WERI-Rb-1 (cell line): ENCODE results near the gene ZBTB7C.
"Not testable (repeated sequence)": the region's sequence is repeated elsewhere in the genome, so short reads cannot be mapped to it uniquely, and the experiment has no call there.

Experiments
- DNase-seq: peaks from one replicate; pipeline ENCODE4 v3.0.0-alpha.2; 2020
- H3K27ac ChIP-seq: fragments of 250-450 bp; sonication (Bioruptor Pico); 2 replicates; pipeline ENCODE4 v1.5.1; 2020; ENCODE audit warnings: mild to moderate bottlenecking, moderate library complexity
- H3K27me3 ChIP-seq: fragments of 250-450 bp; sonication (Bioruptor Pico); 2 replicates; pipeline ENCODE4 v1.5.1; 2021; ENCODE audit warnings: mild to moderate bottlenecking, low read depth, moderate library complexity; ENCODE audit not compliant: insufficient read depth, severe bottlenecking
- H3K36me3 ChIP-seq: fragments of 250-450 bp; sonication (Bioruptor Pico); 2 replicates; pipeline ENCODE4 v1.5.1; 2020; ENCODE audit warnings: mild to moderate bottlenecking, moderate library complexity
- H3K4me3 ChIP-seq: 2 replicates; pipeline ENCODE4 v1.5.1; 2011; ENCODE audit warnings: low read depth, mild to moderate bottlenecking, control low read depth, low read length
- H3K9me3 ChIP-seq: fragments of 250-450 bp; sonication (Bioruptor Pico); 2 replicates; pipeline ENCODE4 v1.5.1; 2021; ENCODE audit warnings: mild to moderate bottlenecking, moderate library complexity; ENCODE audit not compliant: severe bottlenecking
- TF ChIP-seq, protein P1 (sequence below): IDR thresholded peaks from 2 replicates; pipeline ENCODE4 v1.5.1; 2011; ENCODE audit warnings: low read depth, mild to moderate bottlenecking, control low read depth, inconsistent platforms, low read length

Gene ZBTB7C

DNA sequence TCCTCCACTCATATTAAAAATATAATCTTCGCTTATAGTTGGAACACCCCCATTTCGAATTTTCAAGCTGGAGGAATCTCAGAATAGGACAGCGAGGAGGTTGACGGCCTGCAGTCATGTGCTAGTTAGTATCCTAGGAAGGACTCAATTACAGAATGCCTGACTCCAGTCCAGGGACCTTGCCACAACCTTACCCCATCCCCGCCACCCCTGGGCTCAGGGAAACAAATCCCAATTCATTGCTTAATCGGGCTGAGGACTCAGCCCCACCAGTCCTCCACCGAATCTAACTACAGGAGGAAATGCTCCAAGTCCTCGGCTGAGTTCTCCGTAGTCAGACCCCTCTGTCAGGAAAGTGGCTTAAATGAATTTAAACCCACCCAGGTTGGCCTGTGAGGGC, 31.7 kb upstream of the ZBTB7C start:
- TF ChIP-seq, protein P1, sequence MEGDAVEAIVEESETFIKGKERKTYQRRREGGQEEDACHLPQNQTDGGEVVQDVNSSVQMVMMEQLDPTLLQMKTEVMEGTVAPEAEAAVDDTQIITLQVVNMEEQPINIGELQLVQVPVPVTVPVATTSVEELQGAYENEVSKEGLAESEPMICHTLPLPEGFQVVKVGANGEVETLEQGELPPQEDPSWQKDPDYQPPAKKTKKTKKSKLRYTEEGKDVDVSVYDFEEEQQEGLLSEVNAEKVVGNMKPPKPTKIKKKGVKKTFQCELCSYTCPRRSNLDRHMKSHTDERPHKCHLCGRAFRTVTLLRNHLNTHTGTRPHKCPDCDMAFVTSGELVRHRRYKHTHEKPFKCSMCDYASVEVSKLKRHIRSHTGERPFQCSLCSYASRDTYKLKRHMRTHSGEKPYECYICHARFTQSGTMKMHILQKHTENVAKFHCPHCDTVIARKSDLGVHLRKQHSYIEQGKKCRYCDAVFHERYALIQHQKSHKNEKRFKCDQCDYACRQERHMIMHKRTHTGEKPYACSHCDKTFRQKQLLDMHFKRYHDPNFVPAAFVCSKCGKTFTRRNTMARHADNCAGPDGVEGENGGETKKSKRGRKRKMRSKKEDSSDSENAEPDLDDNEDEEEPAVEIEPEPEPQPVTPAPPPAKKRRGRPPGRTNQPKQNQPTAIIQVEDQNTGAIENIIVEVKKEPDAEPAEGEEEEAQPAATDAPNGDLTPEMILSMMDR, result no peak
- no peak overlapping the region for H3K27ac ChIP-seq
- H3K4me3 ChIP-seq, result no peak overlapping the region
- no peaks in the 10 kb centered on the region for H3K36me3 ChIP-seq
- no peaks in the 10 kb centered on the region for H3K9me3 ChIP-seq
- H3K27me3 ChIP-seq, result no peaks in the 10 kb centered on the region
- DNase-seq, result no peak

DNA sequence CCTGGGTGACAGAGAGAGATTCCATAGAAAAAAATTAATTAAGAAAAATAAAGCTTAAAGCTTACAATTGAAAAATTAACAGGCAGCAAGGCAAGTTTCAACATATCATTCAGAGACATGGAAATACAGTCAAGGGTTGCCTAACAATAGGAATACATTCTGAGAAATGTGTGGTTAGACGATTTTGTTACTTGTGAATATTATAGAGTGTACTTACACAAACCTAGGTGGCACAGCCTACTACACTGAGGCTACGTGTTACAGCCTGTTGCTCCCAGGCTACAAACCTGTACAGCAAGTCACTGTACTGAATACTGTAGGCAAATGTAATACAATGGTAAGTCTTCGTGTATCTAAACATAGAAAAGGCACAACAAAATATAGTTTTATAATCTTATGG, 27.7 kb upstream of the ZBTB7C start:
- no peaks in the 10 kb centered on the region for H3K27me3 ChIP-seq
- TF ChIP-seq, protein P1, result no peak
- no peak for DNase-seq
- no peak overlapping the region for H3K27ac ChIP-seq
- H3K36me3 ChIP-seq, result no peaks in the 10 kb centered on the region
- H3K9me3 ChIP-seq, result peaks cover 3% of the 10 kb centered on the region
- H3K4me3 ChIP-seq, result no peak overlapping the region

DNA sequence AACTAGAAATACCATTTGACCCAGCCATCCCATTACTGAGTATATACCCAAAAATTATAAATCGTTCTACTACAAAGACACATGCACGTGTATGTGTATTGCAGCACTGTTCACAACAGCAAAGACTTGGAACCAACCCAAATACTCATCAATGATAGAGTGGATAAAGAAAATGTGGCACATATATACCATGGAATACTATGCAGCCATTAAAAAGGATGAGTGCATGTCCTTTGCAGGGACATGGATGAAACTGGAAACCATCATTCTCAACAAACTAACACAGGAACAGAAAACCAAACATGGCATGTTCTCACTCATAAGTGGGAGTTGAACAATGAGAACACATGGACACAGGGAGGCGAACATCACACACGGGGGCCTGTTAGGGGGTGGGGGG, 25.2 kb upstream of the ZBTB7C start:
- not testable (repeated sequence) for H3K4me3 ChIP-seq, H3K9me3 ChIP-seq, H3K27ac ChIP-seq, H3K36me3 ChIP-seq, H3K27me3 ChIP-seq, DNase-seq

DNA sequence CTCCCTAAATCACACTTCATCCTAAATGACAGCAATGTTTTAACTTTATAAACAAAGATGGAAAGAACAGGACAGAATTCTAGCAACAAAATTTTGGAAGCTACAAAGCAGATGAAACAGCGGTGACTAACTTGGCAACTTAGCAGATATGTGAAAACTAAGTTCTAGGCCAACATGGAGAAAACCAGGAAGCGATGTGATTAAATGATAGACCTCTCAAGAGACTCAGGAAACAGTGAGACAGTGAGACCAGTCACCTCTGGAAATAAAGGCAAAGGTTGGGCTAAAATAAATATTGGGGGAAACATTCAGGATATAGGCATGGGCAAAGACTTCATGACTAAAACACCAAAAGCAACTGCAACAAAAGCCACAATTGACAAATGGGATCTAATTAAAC, 24.4 kb upstream of the ZBTB7C start:
- Histone ChIP-seq H3K27me3 (no peaks in the 10 kb centered on the region), H3K9me3 (peaks cover 3% of the 10 kb centered on the region), H3K27ac (no peak overlapping the region), H3K36me3 (no peaks in the 10 kb centered on the region), H3K4me3 (no peak overlapping the region)
- DNase-seq, result no peak
- TF ChIP-seq, protein P1, result no peak

DNA sequence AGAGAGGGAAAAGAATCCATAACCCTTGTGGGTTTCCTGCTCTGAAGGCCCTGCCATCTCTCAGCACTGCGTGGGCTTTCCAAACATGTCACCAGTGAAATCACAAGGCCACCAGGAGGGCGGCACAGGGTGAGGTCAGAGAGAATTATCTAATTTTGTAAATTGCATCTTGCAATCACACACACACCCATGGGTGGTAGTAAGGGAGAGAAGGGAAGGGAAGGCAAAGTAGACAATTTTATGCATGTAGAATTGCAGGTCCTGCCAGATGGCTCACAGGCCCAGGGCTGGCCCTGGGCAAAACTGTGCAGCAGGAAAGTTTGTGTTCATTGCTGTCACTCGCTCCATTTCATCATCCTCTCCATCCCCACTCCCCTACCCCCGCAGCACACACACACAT, 21.0 kb upstream of the ZBTB7C start:
- no peak for DNase-seq
- Histone ChIP-seq H3K4me3 (no peak overlapping the region), H3K27me3 (no peaks in the 10 kb centered on the region), H3K36me3 (no peaks in the 10 kb centered on the region), H3K27ac (no peak overlapping the region), H3K9me3 (peaks cover 3% of the 10 kb centered on the region)
- TF ChIP-seq, protein P1, result no peak

DNA sequence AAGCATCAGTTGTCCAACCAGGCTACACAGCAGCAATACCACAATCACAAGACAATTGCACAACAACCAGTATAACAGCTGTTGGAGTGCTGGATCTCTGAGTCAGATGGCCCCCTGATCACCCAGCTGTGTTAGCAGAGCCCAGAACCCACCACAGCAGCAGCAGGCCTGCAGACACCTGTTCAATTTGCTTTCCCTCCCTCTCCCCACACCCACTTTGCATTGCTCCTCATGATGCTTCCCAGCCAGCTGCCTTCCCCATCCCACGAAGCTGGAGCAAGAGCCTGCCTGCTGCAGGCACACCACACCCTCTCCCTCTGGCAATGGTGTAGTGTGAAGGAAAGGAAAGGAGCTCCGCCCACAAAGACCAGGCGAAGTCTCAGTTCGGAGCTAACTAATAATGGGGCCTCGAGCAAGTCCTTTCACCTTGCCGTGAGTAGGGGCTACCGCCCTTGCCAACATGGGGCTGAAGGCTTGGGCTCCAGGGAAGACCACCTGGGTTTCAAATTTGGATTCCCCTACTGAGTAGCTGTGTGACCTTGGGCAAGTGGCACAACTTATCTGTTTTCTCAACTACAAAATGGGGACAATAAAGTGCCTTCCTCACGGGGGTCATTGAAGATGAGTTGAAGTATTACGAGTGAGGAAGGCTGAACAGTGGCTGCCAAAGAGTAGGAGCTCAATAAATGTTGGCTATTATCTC, 19.4 kb upstream of the ZBTB7C start:
- TF ChIP-seq, protein P1, result no peak
- Histone ChIP-seq H3K9me3 (no peaks in the 10 kb centered on the region), H3K27ac (no peak overlapping the region), H3K4me3 (no peak overlapping the region), H3K27me3 (no peaks in the 10 kb centered on the region), H3K36me3 (no peaks in the 10 kb centered on the region)
- no peak for DNase-seq
